Posterior vena cava (tissue), 2 donors: ENCODE data around the gene DCBLD2. TPM values are rescaled to one million over a fixed set of nuclear protein-coding genes. Genes with fewer than 3 reads are reported as not detected.

Experiments
- DNase-seq: peaks from one replicate; pipeline ENCODE4 v3.0.0-alpha.2; 2020; ENCODE audit warnings: low spot score
- intact Hi-C, 2 donors: fragments of 100-400 bp; cut with DNase I; formaldehyde crosslinking; loops; one replicate each; pipeline versions ENCODE4 v1.14.1 to v1.14.2; 2022 to 2023
- total RNA-seq, 2 donors: library from RNA; stranded (reverse); fragmentation: NEBNext Ultra II Directional; extraction: Animal tissue kit (Norgen Biotek cat#: 25700); gene quantifications; one replicate each; pipeline ENCODE4 v1.2.1, GENCODE V29; 2021
- donor health status: DM: yes; HTN: yes; CAD: no.
- donor health status: DM: yes; HTN: yes; CAD: no.

The DCBLD2 gene
- total RNA-seq, 2 donors from 2014 or later, result 27.9 to 28.8 TPM

- intact Hi-C loops, result no loop called here
- DNase-seq, result no peak
These were observed 121.8 kb downstream of the DCBLD2 start for GRCh38 chr3:98779541-98780335.

GRCh38 chr3:98778852-98779413 is 122.6 kb downstream of the DCBLD2 start:
- intact Hi-C loops, result no loop called here
- DNase-seq, result no peak

GRCh38 chr3:98778383-98778782 is 123.1 kb downstream of the DCBLD2 start:
- intact Hi-C loops, result no loop called here
- no peak for DNase-seq

GRCh38 chr3:98777801-98778220 is 123.7 kb downstream of the DCBLD2 start:
- DNase-seq, result no peak

GRCh38 chr3:98777286-98777685 is 124.2 kb downstream of the DCBLD2 start:
- intact Hi-C loops, result no loop called here
- no peak for DNase-seq

More at GRCh38 chr3:98777801-98778220, 123.7 kb downstream of the DCBLD2 start:
- intact Hi-C loops, result no loop called here

- intact Hi-C loops, result no loop called here
- DNase-seq, result no peak
These were observed 125.4 kb downstream of the DCBLD2 start for GRCh38 chr3:98776140-98776493.

- intact Hi-C loops, result no loop called here
- no peak for DNase-seq
These were observed 125.9 kb downstream of the DCBLD2 start for GRCh38 chr3:98775459-98776139.

- DNase-seq, result no peak
- intact Hi-C loops, result no loop called here
These were observed 129.5 kb downstream of the DCBLD2 start for GRCh38 chr3:98772022-98772421.

- DNase-seq, result no peak
- intact Hi-C loops, result no loop called here
These were observed 131.0 kb downstream of the DCBLD2 start for GRCh38 chr3:98770261-98771039.

GRCh38 chr3:98769448-98769847 is 132.0 kb downstream of the DCBLD2 start:
- DNase-seq, result no peak
- intact Hi-C loops, result no loop called here

GRCh38 chr3:98768961-98769360 is 132.5 kb downstream of the DCBLD2 start:
- no peak for DNase-seq
- intact Hi-C loops, result no loop called here

- no peak for DNase-seq
- intact Hi-C loops, result no loop called here
These were observed 134.6 kb downstream of the DCBLD2 start for GRCh38 chr3:98766924-98767323.

- intact Hi-C loops, result no loop called here
- no peak for DNase-seq
These were observed 135.8 kb downstream of the DCBLD2 start for GRCh38 chr3:98765721-98766120.

- intact Hi-C loops, result no loop called here
- no peak for DNase-seq
These were observed 137.0 kb downstream of the DCBLD2 start for GRCh38 chr3:98764472-98764884.

- no peak for DNase-seq
- intact Hi-C loops, result no loop called here
These were observed 137.6 kb downstream of the DCBLD2 start for GRCh38 chr3:98763819-98764418.

- no peak for DNase-seq
- intact Hi-C loops, result no loop called here
These were observed 138.4 kb downstream of the DCBLD2 start, which contains the start of gene ST3GAL6 for GRCh38 chr3:98763076-98763475. TSS of gene ST3GAL6 (plus strand) at chr3:98763340. CDS start at chr3:98768441, 5,101 bp downstream.

GRCh38 chr3:98761643-98762229 is 139.8 kb downstream of the DCBLD2 start:
- intact Hi-C loops, result no loop called here
- no peak for DNase-seq

GRCh38 chr3:98759629-98760028 is 141.9 kb downstream of the DCBLD2 start:
- intact Hi-C loops, result no loop called here
- no peak for DNase-seq

- intact Hi-C loops, result no loop called here
- no peak for DNase-seq
These were observed 145.9 kb downstream of the DCBLD2 start for GRCh38 chr3:98755601-98756000.
